UCSD-AML1 (cell line): Measurements from ENCODE around the gene PTPRE.

ENCODE experiments used
- DNase-seq: peaks from one replicate; lab custom pipeline; 2025; ENCODE audit not compliant: unreplicated experiment; lab: John Stamatoyannopoulos, UW

PTPRE gene

DNA sequence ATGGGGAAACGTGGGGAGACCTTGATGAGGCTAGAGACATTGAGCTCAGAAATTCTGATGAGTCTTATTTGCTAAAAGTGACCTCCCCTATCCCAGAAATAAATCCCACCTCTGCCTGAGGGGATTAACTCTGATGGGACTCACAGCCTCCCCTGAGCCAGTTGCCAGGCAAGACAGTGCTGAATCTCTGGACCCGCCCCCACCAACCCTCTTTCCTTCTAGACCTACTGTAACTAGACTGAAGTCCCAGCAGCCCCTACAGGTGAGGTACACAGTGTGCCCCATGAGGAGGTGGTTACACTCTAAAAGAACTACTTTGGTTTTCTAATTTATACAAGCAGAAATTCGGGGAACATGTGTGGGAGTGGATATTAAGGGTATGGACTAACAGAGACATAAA lies 42.9 kb downstream of the PTPRE start:
- DNase-seq: no peak

DNA sequence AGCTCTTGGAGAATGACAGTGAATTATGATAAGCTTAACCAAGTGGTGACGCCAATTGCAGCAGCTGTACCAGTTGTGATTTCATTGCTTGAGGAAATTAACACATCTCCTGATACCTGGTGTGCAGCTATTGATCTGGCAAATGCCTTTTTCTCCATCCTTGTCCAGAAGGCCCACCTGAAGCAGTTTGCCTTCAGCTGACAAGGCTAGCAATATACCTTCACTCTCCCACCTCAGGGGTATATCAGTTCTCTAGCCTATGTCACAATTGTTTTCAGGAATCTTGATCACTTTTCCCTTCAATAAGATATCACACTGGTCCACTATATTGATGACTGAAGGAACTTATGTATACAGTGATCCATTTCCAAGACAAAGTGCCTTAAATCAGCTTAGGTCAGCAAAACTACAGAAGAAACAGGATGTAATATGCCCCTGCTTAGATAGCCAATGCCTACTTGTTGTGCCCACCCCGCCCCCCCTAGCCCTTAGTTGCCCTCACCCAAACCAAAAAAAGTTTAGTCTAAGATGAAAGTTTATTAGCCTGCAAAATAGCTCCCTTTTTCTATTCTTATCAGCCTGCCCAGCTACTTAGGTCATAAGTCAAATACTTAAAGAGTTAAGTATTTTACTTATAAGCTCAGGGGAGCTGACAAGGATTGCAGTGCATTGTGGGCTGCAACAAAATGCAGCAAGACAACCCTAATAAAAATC lies 45.1 kb downstream of the PTPRE start:
- DNase-seq: no peak

DNA sequence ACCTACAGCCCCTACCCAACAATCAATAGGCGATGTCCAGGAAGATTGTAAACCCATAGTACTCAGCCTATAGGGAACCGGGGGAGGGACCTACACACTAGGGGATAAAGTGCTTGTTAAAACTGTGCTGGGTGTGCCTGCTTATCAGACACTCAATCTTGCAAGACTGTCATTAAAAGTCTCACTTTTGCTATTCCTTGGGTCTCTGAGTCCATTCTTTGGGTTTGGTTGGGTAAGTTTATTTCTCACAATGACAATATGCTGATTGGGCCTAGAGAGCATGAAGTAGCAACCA lies 45.6 kb downstream of the PTPRE start:
- DNase-seq: no peak

- no peak for DNase-seq
Measured at GRCh38 chr10:127952918-127953317, 46.0 kb downstream of the PTPRE start.

DNA sequence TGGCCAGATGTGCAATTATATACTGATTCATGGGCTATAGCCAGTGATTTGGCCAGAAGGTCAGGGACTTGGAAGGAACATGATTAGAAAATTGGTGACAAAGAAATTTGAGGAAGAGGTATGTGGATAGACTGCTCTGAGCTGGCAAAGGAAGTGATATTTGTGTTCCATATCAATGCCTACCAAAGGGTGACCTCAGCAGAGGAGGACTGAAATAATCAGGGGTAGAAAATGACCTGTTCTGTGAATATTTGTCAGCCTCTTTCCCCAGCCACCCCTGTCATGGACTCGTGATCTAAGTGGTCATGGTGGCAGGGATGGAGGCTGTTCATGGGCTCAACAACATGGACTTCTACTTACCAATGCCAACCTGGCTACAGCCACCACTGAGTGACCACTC lies 47.0 kb downstream of the PTPRE start:
- no peak for DNase-seq

DNA sequence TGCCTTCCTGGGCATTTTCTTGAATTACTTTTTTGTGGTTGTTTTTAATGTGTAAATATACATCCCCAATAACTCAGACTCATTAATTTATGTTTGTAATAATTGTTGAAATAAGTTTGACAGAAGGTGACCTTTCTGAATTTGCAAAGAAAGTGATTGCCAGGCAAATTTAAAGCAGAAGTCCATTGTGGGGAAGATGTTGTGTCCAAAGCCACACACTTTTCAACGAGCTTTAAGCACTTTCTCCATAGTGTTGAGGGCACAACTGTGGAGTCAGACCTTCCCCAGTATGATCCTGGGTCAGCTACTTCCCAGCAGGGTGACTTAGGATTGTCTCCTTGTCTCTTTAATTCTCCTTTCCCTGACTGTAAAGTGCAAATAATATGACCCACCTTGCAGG lies 52.5 kb downstream of the PTPRE start:
- no peak for DNase-seq

DNA sequence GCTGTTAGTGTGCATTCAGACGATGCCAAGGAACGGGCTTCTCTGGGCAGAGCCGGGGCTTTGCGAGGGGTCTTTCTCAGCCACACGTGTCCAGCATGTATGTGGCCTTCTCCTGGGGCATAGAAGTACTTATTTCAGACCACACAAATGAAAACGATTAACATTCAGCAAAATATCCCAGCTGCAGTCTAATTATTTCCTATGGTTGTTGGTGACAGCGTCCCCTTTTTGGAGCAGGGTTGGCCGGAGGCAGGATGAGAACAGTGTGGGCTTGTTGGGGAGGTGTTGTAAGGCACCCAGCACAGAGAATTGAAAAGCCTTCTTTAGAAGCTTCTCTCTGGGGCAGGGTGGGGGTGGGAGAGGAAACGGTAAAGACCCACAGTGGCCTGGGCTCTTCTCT lies 54.2 kb downstream of the PTPRE start:
- no peak for DNase-seq

DNA sequence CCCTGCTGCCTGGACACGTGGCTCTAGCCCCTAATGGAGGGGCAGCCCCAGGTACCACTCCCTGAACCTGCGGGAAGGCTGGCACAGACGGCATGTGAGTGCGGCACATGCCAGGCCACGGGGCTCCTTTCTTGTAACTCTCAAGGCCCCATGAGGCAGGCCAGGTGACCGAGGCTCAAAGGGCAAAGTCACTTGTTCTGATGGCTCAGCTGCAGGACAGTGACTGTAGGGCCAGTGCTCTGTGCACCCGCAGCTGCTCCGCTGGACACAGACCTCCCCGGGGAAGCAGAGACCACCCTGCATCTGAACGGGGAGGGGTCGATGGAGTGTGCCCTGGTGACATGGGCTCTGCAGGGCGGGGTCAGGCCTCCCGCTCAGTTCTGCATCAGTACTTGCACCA lies 55.3 kb downstream of the PTPRE start:
- DNase-seq: no peak

GRCh38 chr10:127963136-127963535 lies 56.2 kb downstream of the PTPRE start:
- DNase-seq: no peak

GRCh38 chr10:127964621-127965020 lies 57.7 kb downstream of the PTPRE start:
- no peak for DNase-seq

DNA sequence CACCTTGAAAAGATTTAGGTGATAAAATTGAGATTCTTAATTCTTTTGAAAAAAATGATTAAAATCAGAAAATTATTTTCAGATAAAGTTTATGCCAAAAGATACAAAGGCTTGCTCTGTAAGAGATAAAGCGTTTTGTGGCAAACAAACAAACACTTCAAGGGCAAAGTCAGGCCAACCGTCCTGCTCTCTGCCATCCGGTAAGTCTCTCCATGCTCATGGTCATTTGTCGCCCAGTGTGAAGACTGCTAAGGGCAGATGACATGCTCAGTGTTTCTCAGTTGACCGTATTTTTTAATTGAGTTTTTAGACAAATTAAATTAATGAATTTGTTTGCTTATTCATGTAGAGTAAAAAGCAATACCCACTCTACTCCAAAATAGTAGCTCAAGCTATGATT lies 60.0 kb downstream of the PTPRE start:
- no peak for DNase-seq

DNA sequence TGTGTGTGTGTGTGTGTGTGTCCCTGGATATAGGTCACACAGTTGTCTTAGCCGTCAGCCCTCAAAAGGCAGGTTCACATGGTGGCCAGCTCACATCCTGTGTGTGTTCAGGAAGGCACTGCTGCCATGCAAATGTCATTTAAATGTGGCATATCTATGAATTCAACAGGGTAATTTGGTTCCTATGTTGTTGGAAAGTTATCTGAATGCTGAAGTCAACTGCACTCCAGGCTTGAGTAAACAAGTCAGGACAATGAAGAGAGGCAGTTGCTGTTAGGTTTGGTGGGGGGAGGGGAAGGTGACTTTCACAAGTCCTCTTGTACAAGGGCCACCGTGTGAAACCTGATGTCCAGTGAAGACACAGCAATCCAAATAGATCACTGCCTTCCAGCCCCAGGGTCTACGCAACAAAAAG lies 61.1 kb downstream of the PTPRE start:
- DNase-seq: no peak

GRCh38 chr10:127968659-127969058 lies 61.8 kb downstream of the PTPRE start:
- DNase-seq: no peak

DNA sequence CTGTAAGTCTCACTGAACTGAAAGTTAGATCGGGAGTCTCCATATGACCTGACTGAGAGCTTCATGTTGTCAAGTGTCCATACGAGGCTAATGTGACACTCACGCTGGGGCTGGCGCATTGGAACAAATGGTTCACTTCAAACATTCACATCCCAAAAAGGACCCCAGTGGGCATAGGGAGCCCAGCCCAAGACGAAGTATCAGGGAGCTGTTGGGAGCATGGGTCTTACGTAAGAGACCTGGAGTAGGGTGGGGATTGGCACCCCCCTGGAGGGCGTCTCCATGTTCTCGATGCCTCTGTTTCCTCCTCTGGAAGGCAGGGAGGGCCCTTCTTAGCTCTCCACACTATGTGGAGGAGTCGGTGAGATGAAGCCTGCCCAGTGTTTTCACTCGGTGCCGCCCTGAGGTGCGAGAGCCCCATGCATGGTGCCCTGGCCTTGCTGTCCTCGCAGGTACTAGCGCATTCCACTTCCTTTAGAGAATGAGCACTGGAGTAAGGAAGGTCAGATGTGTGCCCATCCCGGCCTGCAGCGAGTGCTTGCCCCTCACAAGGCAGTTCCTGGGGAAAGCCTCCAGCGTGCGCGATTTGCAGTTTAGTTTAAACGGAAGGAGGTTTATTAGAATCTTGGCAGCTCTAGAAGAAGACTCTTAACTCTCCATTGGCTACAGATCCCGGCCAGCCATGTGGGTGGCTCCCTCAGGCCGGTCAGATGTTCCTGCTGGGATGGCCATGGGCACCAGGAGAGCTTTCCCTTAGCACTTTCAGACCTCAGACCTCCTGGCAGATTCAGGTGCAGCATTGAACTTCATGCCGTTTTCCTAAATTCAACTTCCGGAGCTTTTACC lies 64.4 kb downstream of the PTPRE start:
- no peak for DNase-seq

GRCh38 chr10:127971963-127972615 lies 65.2 kb downstream of the PTPRE start:
- DNase-seq: peak; percentile 49

DNA sequence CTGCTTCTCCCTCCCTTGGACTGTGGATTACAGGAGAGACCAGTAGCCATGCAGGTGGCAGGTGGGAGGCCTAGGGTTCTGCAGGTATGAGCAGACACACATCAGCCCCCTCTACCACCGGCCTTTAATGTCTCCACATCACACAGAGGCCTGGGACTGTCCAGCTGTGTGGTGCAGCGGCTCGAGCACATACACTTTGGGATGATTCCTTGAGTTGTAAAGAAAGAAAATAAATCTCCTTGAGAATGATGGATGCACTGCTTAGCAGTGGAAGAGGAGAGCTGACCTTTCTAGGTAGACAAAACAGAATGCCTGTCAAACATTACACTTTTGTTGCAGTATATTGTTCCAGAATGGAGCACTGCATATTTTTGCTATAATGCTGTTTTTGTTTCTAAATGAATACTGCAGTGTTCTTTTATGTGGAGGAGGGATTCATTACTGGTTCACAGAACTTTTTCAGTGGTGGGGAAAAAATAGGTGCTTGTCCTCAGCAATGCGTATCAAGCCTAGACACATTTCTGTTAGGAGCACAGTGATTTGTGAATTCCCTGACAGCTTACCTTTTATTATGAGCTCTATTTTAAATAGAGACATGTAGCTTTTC lies 66.0 kb downstream of the PTPRE start:
- DNase-seq: no peak

DNA sequence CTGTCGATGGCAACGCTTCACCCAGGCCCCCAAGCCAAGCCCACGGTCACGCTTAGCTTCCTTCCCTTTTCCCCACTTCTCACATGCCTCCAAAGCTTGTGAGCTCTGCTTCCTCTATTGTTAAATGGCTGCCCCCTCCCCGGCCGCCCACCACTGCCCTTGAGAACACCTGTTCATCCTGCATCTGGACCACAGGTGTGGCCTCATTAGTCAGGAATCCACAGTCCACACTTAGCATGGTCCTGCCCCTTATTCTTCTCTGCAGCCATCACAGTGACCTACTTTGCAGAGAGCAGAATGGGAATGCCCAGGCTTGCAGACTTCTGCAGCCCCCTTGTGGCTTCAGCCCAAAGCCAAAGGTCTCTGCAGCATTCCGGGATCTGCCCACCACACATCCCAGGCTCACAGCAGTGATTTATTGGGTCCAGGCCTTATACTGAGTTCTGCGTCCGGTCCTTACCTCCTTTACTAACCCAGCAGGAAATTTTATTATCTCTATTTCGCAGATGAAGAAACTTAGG lies 66.9 kb downstream of the PTPRE start:
- peak; percentile 39 for DNase-seq

GRCh38 chr10:127974911-127975310 lies 68.0 kb downstream of the PTPRE start:
- DNase-seq: no peak

DNA sequence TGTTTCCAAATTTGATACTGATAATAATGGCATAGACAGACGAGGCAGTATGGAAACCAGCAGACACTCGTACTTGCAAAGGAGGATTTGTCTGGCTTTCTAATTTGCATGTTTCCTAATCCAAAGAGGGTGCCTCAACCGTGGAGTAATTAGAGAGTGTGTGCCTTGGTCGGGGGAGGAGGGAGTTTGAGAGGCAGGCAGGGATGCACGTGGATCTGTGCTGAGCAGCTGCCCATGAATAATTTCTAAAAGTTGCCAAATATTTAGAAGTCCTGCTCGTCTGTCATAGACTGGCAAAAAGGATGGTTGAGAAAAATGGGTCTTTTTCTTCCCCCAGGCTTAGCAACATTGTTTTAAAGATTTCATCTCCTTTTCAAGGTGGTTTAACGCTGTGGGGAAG lies 69.4 kb downstream of the PTPRE start:
- DNase-seq: no peak

DNA sequence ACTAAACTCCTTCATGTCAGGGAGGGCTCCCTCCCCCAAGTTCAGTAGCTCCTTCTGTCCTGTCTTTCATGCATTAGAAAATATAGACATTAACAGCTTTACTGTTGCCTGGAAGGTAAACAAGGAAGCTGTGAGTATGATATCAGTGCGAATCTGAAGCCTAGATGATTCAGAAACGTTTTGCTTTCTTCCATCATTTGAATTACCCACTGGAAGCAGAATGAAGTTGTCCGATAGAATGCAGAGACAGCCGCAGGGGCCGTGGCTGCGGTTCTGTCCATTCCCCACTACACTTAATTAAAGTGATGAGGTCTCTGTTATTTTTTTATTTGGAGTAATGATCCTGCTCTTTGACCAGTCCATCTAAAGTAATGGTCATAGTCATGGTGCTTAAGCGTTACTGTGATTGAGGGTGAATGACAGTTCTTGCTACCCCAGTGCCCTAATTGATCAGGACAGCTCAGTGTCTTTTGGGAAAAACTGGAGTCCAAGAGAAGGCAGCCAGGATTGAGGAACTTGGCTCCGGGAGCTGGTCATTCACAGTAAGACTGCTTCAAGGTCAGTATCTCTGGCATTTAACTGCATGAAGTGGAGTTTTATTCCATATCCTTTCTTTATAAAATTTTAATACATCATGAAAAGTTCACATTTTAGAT lies 69.9 kb downstream of the PTPRE start:
- DNase-seq: no peak

DNA sequence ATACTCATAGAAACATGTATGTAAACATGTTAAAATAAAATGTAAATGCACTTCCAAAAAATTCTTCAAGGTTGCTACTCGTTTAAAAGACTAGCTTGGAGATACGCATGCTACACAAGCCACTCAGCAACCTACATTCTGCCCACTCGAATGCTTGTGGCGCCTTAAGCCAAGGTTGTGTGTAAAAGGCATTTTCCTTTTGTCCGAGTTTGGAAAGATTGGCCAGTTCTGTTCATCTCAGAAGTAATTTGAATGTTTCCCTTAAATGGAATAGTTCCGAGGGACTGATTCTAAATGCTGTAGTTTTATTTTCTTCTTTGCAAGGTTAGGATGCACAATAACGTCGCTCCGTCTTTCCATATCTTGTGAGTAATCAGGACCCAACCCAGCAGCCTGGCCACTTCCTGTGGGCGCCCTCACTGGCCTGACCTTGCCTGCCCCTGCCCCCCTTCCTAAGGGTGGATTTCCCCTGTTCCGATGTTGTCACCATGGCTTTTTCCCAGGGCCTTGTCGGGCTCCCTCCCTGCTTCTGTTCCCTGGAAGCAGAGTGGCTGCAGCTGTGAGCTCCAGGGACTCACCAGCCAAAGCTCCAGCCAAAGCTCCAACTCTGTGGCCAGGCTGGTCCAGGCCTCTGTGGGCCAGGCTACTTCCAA lies 70.6 kb downstream of the PTPRE start:
- DNase-seq: peak; percentile 51
